Esophagus muscularis mucosa (tissue), 4 donors: ENCODE data around the gene SAE1. TPM values are rescaled to one million over a fixed set of nuclear protein-coding genes. Genes with fewer than 3 reads are reported as not detected.
A peak's percentile ranks its signal among the peaks of the same experiment; 100 is the strongest.

Source experiments
- DNase-seq: peaks from one replicate; pipeline ENCODE4 v3.0.0-alpha.2; 2017; ENCODE audit errors: extremely low spot score
- H3K27ac ChIP-seq, 4 donors: fragments of 200-600 bp; sonication (generic); replicated peaks in 1 of 4; 1 replicate in 3 of 4; 2 replicates in 1 of 4; pipeline ENCODE4 v1.5.1; 2016 to 2019; ENCODE audit warnings: mild to moderate bottlenecking in 1 of 4
- H3K27me3 ChIP-seq, 4 donors: fragments of 200-600 bp; sonication (generic); one replicate each; pipeline versions ENCODE4 v1.5.1 to v1.6.0; 2016 to 2019
- H3K36me3 ChIP-seq, 4 donors: fragments of 200-600 bp; sonication (generic); one replicate each; pipeline ENCODE4 v1.5.1; 2016 to 2019
- H3K4me1 ChIP-seq, 4 donors: fragments of 200-600 bp; sonication (generic); one replicate each; pipeline ENCODE4 v1.5.1; 2016 to 2019
- H3K4me3 ChIP-seq, 4 donors: fragments of 200-600 bp; sonication (generic); 1 replicate in 2 of 4; 2 replicates in 2 of 4; pipeline ENCODE4 v1.5.1; 2016 to 2019; ENCODE audit warnings: mild to moderate bottlenecking in 4 of 4, moderate library complexity in 1 of 4
- H3K9me3 ChIP-seq, 4 donors: fragments of 200-600 bp; sonication (generic); 1 replicate in 3 of 4; 2 replicates in 1 of 4; pipeline ENCODE4 v1.5.1; 2016 to 2019
- CTCF ChIP-seq, 3 experiments: fragments of 200-600 bp in 2 of 3; fragments of 450-650 bp in 1 of 3; sonication (generic) in 2 of 3; IDR thresholded peaks; one replicate each; pipeline ENCODE4 v1.5.1; 2017 to 2019; ENCODE audit warnings: antibody characterized with exemption in 3 of 3, mild to moderate bottlenecking in 2 of 3, moderate library complexity in 1 of 3
- EP300 ChIP-seq: sonication (generic); formaldehyde crosslinking; IDR thresholded peaks from one replicate; pipeline ENCODE4 v1.6.1; 2017; ENCODE audit warnings: antibody characterized with exemption
- POLR2A ChIP-seq: fragments of 450-650 bp; IDR thresholded peaks from one replicate; pipeline ENCODE4 v1.6.1; 2017; ENCODE audit warnings: antibody characterized with exemption, moderate library complexity, mild to moderate bottlenecking, low read depth
- POLR2AphosphoS5 ChIP-seq, 2 donors: sonication (generic); formaldehyde crosslinking; IDR thresholded peaks; one replicate each; pipeline ENCODE4 v1.6.1; 2017; ENCODE audit warnings: antibody characterized with exemption in 2 of 2
- WGBS: methylation state at CpG from one replicate; pipeline ENCODE4 v1.1.5; 2018; 5-methylcytosine and 5-hydroxymethylcytosine counted together
- intact Hi-C: fragments of 100-400 bp; cut with DNase I; formaldehyde crosslinking; loops from one replicate; pipeline ENCODE4 v1.15.1; 2023
- total RNA-seq, 4 donors: library from RNA; depleted of rRNA; stranded (reverse); fragments of >200 nt; gene quantifications; one replicate each; pipeline versions ENCODE4 v1.1.0 to v1.2.1, GENCODE V29; 2016

The SAE1 gene
- total RNA-seq, 4 donors from 2014 or later: 130 to 143 (median 136) TPM

- H3K27me3 ChIP-seq: no peaks in the 10 kb centered on the region
- DNase-seq: no peak
- H3K27ac ChIP-seq: peak overlapping the region in 2 of 4 donors; percentile 74 to 83
- WGBS: 82% methylated on average over 17 of the region's 17 CpGs
- TF ChIP-seq POLR2A (no peak), EP300 (no peak), CTCF (IDR thresholded peaks at IDR 0.05) (no peak), POLR2AphosphoS5 (IDR thresholded peaks at IDR 0.05) (no peak)
- H3K36me3 ChIP-seq: peaks cover 0 to 12% (median 2%) of the 10 kb centered on the region in 4 donors
- H3K9me3 ChIP-seq: no peaks in the 10 kb centered on the region
- intact Hi-C loops: no loop called here
- H3K4me1 ChIP-seq: peaks cover 29 to 92% (median 73%) of the 10 kb centered on the region in 4 donors
- H3K4me3 ChIP-seq: no peak overlapping the region
These were observed 56.1 kb downstream of the SAE1 start for GRCh38 chr19:47186446-47187334.

- Histone ChIP-seq H3K27ac (peak overlapping the region in 3 of 4 donors; percentile 74 to 83 (median 80)), H3K4me3 (no peak overlapping the region), H3K36me3 (peaks cover 0 to 6% (median 2%) of the 10 kb centered on the region in 4 donors), H3K27me3 (no peaks in the 10 kb centered on the region), H3K9me3 (no peaks in the 10 kb centered on the region), H3K4me1 (peaks cover 29 to 86% (median 73%) of the 10 kb centered on the region in 4 donors)
- intact Hi-C loops: no loop called here
- 54% methylated on average over 2 of the region's 2 CpGs for WGBS
- TF ChIP-seq POLR2A: no peak
- TF ChIP-seq CTCF (IDR thresholded peaks at IDR 0.05): no peak
- TF ChIP-seq EP300: no peak
- TF ChIP-seq POLR2AphosphoS5 (IDR thresholded peaks at IDR 0.05): no peak
- no peak for DNase-seq
These were observed 56.7 kb downstream of the SAE1 start for GRCh38 chr19:47187335-47187655.

GRCh38 chr19:47187797-47188196, 57.2 kb downstream of the SAE1 start:
- peaks cover 29 to 81% (median 68%) of the 10 kb centered on the region in 4 donors for H3K4me1 ChIP-seq
- DNase-seq: no peak
- intact Hi-C loops: no loop called here
- peak overlapping the region; percentile 74 to 83 (median 80) for H3K27ac ChIP-seq
- H3K9me3 ChIP-seq: no peaks in the 10 kb centered on the region
- TF ChIP-seq POLR2A (no peak), CTCF (IDR thresholded peaks at IDR 0.05) (no peak), POLR2AphosphoS5 (IDR thresholded peaks at IDR 0.05) (no peak), EP300 (no peak)
- no peaks in the 10 kb centered on the region for H3K27me3 ChIP-seq
- H3K4me3 ChIP-seq: no peak overlapping the region
- WGBS: 96% methylated on average over 6 of the region's 6 CpGs
- H3K36me3 ChIP-seq: peaks cover 0 to 3% (median under 1%) of the 10 kb centered on the region in 4 donors

- WGBS: 87% methylated on average over 5 of the region's 5 CpGs
- Histone ChIP-seq H3K36me3 (peaks cover 0 to 2% (median 0%) of the 10 kb centered on the region in 4 donors), H3K27ac (peak overlapping the region; percentile 74 to 83 (median 80)), H3K4me3 (no peak overlapping the region), H3K27me3 (no peaks in the 10 kb centered on the region), H3K4me1 (peaks cover 26 to 73% (median 64%) of the 10 kb centered on the region in 4 donors), H3K9me3 (no peaks in the 10 kb centered on the region)
- TF ChIP-seq POLR2AphosphoS5 (IDR thresholded peaks at IDR 0.05) (no peak), EP300 (no peak), POLR2A (no peak), CTCF (IDR thresholded peaks at IDR 0.05) (no peak)
- DNase-seq: no peak
- intact Hi-C loops: no loop called here
These were observed 57.9 kb downstream of the SAE1 start for GRCh38 chr19:47188507-47189033.
